Right lobe of liver (tissue), 6 donors: ENCODE data around the gene TSPAN9. TPM values are rescaled to one million over a fixed set of nuclear protein-coding genes. Genes with fewer than 3 reads are reported as not detected.

Experiments used
- ATAC-seq, 4 donors: fragments of 200-7000 bp; cut with Tn5 transposase; one replicate each; pipeline ENCODE4 v1.9.1; 2020; ENCODE audit warnings: mild to moderate bottlenecking in 4 of 4, moderate library complexity in 4 of 4
- DNase-seq, 3 donors: peaks; one replicate each; pipeline ENCODE4 v3.0.0-alpha.2; 2020
- H3K27ac ChIP-seq, 3 donors: fragments of 200-600 bp; one replicate each; pipeline ENCODE4 v1.8.0; 2022
- H3K27me3 ChIP-seq, 2 donors: fragments of 200-600 bp; one replicate each; pipeline ENCODE4 v1.8.0; 2022
- H3K36me3 ChIP-seq, 4 donors: fragments of 200-600 bp; sonication (generic) in 1 of 4; one replicate each; pipeline versions ENCODE4 v1.5.1 to v1.8.0; 2017 to 2022; ENCODE audit warnings: control low read depth in 1 of 4
- H3K4me1 ChIP-seq, 4 donors: fragments of 200-600 bp; sonication (generic) in 1 of 4; one replicate each; pipeline versions ENCODE4 v1.5.1 to v1.8.0; 2017 to 2022; ENCODE audit warnings: control low read depth in 1 of 4
- H3K4me3 ChIP-seq, 3 donors: fragments of 200-600 bp; one replicate each; pipeline ENCODE4 v1.8.0; 2022
- H3K9me3 ChIP-seq, 4 donors: fragments of 200-600 bp; sonication (generic) in 1 of 4; one replicate each; pipeline versions ENCODE4 v1.5.1 to v1.8.0; 2017 to 2022; ENCODE audit warnings: control low read depth in 1 of 4
- POLR2A ChIP-seq: fragments of 450-650 bp; IDR thresholded peaks from one replicate; pipeline ENCODE4 v1.6.1; 2017; ENCODE audit warnings: antibody characterized with exemption, mild to moderate bottlenecking
- WGBS: methylation state at CpG from one replicate; pipeline ENCODE4 v1.1.6; 2018; ENCODE audit warnings: low coverage, low lambda C conversion rate; ENCODE audit not compliant: insufficient coverage; ENCODE audit errors: missing lambda C conversion rate; 5-methylcytosine and 5-hydroxymethylcytosine counted together
- intact Hi-C, 2 donors: fragments of 100-400 bp; cut with DNase I; formaldehyde crosslinking; loops; one replicate each; pipeline versions ENCODE4 v1.11.2 to v1.14.1; 2022
- total RNA-seq, 6 experiments: library from RNA; depleted of rRNA in 2 of 6; stranded (reverse); fragments of >200 nt in 2 of 6; fragmentation: NEBNext Ultra II Directional in 3 of 6; extraction: Animal tissue kit (Norgen Biotek cat#: 25700) in 3 of 6; gene quantifications; one replicate each; pipeline versions ENCODE4 v1.1.0 to v1.2.4, GENCODE V29; 2016 to 2023
- TF ChIP-seq, protein P1 (sequence below), 4 donors: fragments of 200-600 bp in 3 of 4; fragments of 450-650 bp in 1 of 4; IDR thresholded peaks; one replicate each; pipeline versions ENCODE4 v1.5.1 to v1.8.0; 2016 to 2022; ENCODE audit warnings: antibody characterized with exemption in 4 of 4, mild to moderate bottlenecking in 2 of 4
- donor health status: DM: no; HTN: yes; CAD: no.
- donor health status: DM: no; HTN: no; CAD: no.
- donor health status: DM: no; HTN: no; CAD: no.
- donor health status: DM: no; HTN: yes; CAD: no.
- donor health status: DM: no; HTN: yes; CAD: no.

The TSPAN9 gene
- total RNA-seq, 6 experiments from 2014 or later: 23.7 to 53.2 (median 39.8) TPM

DNA sequence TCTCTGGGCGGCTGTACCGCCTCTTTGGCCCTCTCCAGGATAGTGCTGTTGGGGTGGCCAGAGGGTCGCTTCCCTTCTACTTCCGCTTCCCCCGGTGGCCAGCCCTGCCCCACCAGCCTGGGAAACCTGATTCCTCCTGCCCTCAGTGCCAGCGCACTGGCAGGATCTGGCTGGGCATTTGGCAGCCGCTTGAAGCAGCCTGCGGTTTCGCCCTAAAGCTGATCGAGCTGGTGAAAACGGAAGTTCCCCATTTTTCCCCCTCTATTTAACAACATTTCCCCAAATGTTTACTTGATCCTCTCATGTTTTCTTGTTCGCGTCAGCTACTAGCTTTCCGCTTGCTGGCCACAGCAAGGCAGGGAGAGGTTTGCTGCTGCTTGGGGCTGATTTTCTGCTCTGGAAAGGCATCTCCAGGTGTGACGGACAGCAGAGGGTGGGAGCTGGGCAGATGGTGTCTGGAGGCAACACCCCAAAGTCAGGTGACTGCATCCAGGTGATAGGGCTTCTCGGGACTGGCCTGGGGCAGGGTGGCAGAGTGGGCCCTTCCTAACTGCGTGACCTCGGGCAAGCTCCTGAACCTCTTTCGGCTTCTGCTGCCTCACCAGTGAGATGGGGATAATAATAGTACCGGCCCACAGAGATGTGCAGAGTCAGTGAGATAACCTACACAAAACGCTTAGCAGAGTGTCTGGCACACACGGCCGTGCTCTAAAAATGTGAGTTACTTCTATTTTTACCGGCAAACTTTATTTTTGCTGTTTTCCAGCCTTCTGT lies 53.1 kb downstream of the TSPAN9 start:
- Histone ChIP-seq H3K27me3 (no peaks in the 10 kb centered on the region), H3K27ac (peak overlapping the region; percentile 2 to 44 (median 21)), H3K4me3 (no peak overlapping the region), H3K36me3 (no peaks in the 10 kb centered on the region), H3K9me3 (no peaks in the 10 kb centered on the region), H3K4me1 (peaks cover 0 to 34% (median 12%) of the 10 kb centered on the region in 4 donors)
- DNase-seq (peak in 2 of 3 donors; percentile 52 to 64), ATAC-seq (peak; percentile 72 to 79 (median 76))
- intact Hi-C loops: loop anchor here in 1 of 2 donors (10.0 kb wide), 1 partner anchor 55 kb away; the partner anchor contains the start of gene TSPAN9
- WGBS: 26% methylated on average over 16 of the region's 24 CpGs
- no peak for TF ChIP-seq POLR2A
- TF ChIP-seq, protein P1, sequence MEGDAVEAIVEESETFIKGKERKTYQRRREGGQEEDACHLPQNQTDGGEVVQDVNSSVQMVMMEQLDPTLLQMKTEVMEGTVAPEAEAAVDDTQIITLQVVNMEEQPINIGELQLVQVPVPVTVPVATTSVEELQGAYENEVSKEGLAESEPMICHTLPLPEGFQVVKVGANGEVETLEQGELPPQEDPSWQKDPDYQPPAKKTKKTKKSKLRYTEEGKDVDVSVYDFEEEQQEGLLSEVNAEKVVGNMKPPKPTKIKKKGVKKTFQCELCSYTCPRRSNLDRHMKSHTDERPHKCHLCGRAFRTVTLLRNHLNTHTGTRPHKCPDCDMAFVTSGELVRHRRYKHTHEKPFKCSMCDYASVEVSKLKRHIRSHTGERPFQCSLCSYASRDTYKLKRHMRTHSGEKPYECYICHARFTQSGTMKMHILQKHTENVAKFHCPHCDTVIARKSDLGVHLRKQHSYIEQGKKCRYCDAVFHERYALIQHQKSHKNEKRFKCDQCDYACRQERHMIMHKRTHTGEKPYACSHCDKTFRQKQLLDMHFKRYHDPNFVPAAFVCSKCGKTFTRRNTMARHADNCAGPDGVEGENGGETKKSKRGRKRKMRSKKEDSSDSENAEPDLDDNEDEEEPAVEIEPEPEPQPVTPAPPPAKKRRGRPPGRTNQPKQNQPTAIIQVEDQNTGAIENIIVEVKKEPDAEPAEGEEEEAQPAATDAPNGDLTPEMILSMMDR (IDR thresholded peaks at IDR 0.05): no peak

DNA sequence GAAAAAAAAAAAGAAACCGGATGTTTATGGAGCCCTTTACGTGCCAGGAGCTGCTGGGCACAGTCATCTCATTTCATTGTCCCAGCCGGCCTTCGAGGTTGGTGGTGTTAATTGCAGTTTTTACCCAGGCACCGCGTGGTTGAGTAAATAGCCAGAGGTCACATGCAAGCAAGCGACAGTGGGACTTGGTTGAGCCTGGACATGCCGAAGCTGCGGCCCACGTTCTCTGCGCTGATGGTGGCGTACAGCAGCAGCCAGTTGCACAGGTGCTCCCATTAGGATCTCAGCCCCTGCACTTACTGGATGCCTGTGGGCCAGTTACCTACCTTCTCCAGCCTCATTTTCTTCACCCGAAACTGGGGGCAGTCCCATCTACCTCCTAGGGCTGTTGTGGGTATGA lies 54.0 kb downstream of the TSPAN9 start:
- Histone ChIP-seq H3K27me3 (no peaks in the 10 kb centered on the region), H3K4me1 (peaks cover 0 to 34% (median 12%) of the 10 kb centered on the region in 4 donors), H3K9me3 (no peaks in the 10 kb centered on the region), H3K4me3 (no peak overlapping the region), H3K27ac (peak overlapping the region in 1 of 3 donors; percentile 44), H3K36me3 (no peaks in the 10 kb centered on the region)
- peak; percentile 7 to 38 (median 20) for ATAC-seq
- DNase-seq: no peak
- intact Hi-C loops: loop anchor here in 1 of 2 donors (10.0 kb wide), 1 partner anchor 56 kb away; the partner anchor contains the start of gene TSPAN9
- WGBS: 32% methylated on average over 9 of the region's 13 CpGs
- no peak for TF ChIP-seq POLR2A
- TF ChIP-seq, protein P1 (IDR thresholded peaks at IDR 0.05): no peak

DNA sequence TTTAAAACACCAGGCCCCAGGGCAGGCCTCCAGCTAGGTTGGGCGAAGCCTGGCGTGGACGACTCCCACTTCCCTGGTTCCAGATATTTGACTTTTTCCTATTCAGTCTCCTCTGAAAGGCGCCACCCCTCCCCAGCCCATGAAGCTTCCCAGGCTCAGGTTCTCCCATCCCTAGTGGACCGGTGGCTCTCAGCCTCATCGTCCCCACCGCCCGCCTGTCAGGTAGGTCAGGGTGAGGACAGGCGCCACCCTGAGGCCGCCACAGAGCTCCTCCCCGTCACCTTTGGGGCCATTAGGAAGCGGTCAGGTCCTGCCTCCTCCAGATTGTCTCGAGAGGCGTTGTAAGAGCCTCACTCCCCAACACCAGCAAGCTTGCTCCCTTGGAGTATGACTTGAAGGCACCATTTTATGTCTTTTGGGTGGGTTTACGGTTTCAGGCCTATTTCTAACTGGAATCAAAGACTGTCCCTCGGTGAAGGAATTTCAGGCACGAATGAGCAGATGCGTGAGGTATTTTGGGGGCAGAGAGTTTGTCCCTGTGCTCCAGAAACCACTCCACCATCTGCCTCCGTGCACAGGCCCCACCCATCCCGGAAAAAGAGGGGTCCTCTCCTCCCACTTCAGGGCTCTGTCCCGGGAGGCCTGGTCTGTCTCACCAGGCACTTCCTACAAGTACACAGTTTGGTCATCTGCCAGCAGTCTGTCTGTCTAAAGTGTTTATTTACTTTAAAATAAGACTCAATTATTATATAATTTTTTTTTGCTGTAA lies 55.6 kb downstream of the TSPAN9 start:
- peak overlapping the region in 1 of 3 donors; percentile 10 for H3K27ac ChIP-seq

DNA sequence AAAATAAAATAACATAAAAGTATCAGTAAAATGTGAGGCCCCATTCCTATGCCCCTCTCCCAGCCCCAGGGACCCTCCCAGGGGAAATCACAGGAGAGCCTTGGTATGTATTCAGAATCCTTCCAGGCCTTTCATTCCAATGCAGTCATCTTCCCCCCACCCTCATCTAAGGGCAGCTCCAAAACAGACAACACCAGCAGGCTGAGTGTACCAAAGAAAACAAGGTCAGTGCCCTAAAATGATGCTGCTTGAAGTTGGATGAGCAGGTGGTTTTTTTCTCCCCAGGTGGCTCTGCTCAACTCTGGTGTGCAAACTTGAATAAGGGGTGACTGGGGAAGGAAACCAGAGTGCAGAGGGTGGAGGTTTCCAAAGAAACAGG lies 56.2 kb downstream of the TSPAN9 start:
- no peak overlapping the region for H3K4me3 ChIP-seq
- H3K27ac ChIP-seq: peak overlapping the region in 1 of 3 donors; percentile 10
- peaks cover 0 to 34% (median 12%) of the 10 kb centered on the region in 4 donors for H3K4me1 ChIP-seq
- no peaks in the 10 kb centered on the region for H3K27me3 ChIP-seq
- no peaks in the 10 kb centered on the region for H3K36me3 ChIP-seq
- no peak for DNase-seq
- no peak for ATAC-seq
- no peak for TF ChIP-seq POLR2A
- TF ChIP-seq, protein P1 (IDR thresholded peaks at IDR 0.05): no peak
- intact Hi-C loops: loop anchor here in 1 of 2 donors (10.0 kb wide), 1 partner anchor 59 kb away; the partner anchor contains the start of gene TSPAN9
- no peaks in the 10 kb centered on the region for H3K9me3 ChIP-seq

More for the DNA sequence above, 55.6 kb downstream of the TSPAN9 start:
- TF ChIP-seq, protein P1 (IDR thresholded peaks at IDR 0.05): no peak
- no peak for TF ChIP-seq POLR2A
- ATAC-seq: no peak
- H3K4me3 ChIP-seq: no peak overlapping the region
- WGBS: 60% methylated on average over 11 of the region's 21 CpGs
- H3K36me3 ChIP-seq: no peaks in the 10 kb centered on the region
- H3K4me1 ChIP-seq: peaks cover 0 to 34% (median 12%) of the 10 kb centered on the region in 4 donors
- H3K9me3 ChIP-seq: no peaks in the 10 kb centered on the region
- no peaks in the 10 kb centered on the region for H3K27me3 ChIP-seq
- DNase-seq: no peak
- intact Hi-C loops: loop anchor here in 1 of 2 donors (10.0 kb wide), 1 partner anchor 58 kb away; the partner anchor contains the start of gene TSPAN9
